Fibroblast of the aortic adventitia (primary cell): ENCODE data around the gene ECE2. TPM values are rescaled to one million over a fixed set of nuclear protein-coding genes. Genes with fewer than 3 reads are reported as not detected.

ENCODE experiments used
- DNase-seq: peaks from one replicate; pipeline ENCODE4 v3.0.0-alpha.2; 2010; ENCODE audit warnings: low read depth
- H3K4me3 ChIP-seq: 2 replicates; pipeline ENCODE4 v1.5.1; 2011; ENCODE audit warnings: low read depth, mild to moderate bottlenecking, control low read depth, low read length, moderate library complexity
- total RNA-seq: library from RNA; depleted of rRNA; stranded (reverse); fragments of >200 nt; gene quantifications from 2 replicates; pipeline ENCODE4 v1.2.3, GENCODE V29; 2012; ENCODE audit warnings: low replicate concordance
- TF ChIP-seq, protein P1 (sequence below): IDR thresholded peaks from 2 replicates; pipeline ENCODE4 v1.5.1; 2011; ENCODE audit warnings: mild to moderate bottlenecking, low read length, control low read depth, inconsistent platforms; ENCODE audit not compliant: insufficient read depth

The ECE2 gene
- total RNA-seq, 1 donor = not detected

DNA sequence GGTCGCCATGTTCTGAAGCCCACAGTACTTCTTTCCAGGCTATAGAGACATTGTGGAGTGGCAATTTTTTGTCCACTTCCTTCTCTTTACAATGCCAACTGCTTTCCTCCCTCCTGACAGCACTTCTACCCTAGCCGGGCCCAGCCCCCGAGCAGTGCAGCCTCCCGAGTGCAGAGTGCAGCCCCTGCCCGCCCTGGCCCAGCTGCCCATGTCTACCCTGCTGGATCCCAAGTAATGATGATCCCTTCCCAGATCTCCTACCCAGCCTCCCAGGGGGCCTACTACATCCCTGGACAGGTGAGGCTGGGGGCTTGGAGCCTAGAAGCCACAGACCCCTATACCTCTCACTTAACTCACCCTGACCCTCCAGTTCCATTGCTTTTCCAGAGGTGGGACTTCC lies 41.4 kb downstream of the ECE2 start:
- peak overlapping the region; percentile 89 for H3K4me3 ChIP-seq
- no peak for DNase-seq
- TF ChIP-seq, protein P1, sequence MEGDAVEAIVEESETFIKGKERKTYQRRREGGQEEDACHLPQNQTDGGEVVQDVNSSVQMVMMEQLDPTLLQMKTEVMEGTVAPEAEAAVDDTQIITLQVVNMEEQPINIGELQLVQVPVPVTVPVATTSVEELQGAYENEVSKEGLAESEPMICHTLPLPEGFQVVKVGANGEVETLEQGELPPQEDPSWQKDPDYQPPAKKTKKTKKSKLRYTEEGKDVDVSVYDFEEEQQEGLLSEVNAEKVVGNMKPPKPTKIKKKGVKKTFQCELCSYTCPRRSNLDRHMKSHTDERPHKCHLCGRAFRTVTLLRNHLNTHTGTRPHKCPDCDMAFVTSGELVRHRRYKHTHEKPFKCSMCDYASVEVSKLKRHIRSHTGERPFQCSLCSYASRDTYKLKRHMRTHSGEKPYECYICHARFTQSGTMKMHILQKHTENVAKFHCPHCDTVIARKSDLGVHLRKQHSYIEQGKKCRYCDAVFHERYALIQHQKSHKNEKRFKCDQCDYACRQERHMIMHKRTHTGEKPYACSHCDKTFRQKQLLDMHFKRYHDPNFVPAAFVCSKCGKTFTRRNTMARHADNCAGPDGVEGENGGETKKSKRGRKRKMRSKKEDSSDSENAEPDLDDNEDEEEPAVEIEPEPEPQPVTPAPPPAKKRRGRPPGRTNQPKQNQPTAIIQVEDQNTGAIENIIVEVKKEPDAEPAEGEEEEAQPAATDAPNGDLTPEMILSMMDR = no peak

DNA sequence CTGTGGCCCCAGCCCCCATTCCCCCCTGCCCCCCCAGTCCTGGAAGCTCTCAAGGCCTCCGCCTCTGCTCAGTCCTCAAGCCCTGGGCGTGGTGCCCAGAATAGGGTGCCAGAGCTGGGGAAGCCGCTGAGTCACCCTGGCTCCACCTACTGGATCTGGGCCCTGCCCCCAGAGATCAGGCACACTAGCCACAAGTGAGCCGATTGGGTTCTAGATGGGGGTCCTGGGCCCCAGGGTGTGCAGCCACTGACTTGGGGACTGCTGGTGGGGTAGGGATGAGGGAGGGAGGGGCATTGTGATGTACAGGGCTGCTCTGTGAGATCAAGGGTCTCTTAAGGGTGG lies 44.3 kb downstream of the ECE2 start:
- DNase-seq = peak; percentile 98
- TF ChIP-seq, protein P1 = no peak
- H3K4me3 ChIP-seq = peak overlapping the region; percentile 57

GRCh38 chr3:184321666-184322065 lies 45.8 kb downstream of the ECE2 start:
- TF ChIP-seq, protein P1 = no peak
- H3K4me3 ChIP-seq = no peak overlapping the region
- DNase-seq = no peak

DNA sequence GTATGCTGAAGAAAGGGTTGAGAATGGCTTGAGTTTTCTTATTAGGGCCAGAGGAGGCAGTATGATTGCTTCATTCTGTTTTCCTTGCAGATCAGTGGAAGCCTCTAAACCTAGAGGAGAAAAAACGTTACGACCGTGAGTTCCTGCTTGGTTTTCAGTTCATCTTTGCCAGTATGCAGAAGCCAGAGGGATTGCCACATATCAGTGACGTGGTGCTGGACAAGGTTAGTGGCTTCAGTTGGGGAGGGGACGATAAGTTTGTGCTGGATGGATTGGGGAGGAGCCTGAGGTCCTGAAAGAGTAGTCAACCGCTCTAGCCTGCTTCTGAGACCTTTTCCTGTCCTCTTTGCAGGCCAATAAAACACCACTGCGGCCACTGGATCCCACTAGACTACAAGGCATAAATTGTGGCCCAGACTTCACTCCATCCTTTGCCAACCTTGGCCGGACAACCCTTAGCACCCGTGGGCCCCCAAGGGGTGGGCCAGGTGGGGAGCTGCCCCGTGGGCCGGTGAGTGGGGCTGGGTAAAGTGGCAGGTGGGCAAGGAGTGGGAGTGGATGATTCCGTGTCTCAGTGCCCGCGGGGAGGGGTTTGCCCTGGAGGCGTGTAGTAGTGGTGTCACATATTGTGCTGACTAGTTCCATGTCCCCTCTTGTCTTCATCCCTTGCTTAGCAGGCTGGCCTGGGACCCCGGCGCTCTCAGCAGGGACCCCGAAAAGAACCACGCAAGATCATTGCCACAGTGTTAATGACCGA lies 47.1 kb downstream of the ECE2 start:
- peak; percentile 85 for DNase-seq
- H3K4me3 ChIP-seq = no peak overlapping the region
- TF ChIP-seq, protein P1 = no peak

DNA sequence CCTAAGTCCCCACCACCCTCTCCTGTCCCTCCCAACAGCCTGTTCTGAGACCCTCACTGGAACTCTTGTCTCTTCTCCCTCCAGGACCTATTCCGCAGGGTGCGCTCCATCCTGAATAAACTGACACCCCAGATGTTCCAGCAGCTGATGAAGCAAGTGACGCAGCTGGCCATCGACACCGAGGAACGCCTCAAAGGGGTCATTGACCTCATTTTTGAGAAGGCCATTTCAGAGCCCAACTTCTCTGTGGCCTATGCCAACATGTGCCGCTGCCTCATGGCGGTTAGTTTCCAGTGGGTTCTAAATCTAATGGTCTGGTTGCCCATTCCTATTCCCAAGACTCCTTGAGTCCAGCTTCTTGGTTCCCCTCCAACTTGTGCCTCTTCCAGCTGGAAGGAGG lies 47.9 kb downstream of the ECE2 start:
- H3K4me3 ChIP-seq = no peak overlapping the region
- TF ChIP-seq, protein P1 = no peak
- no peak for DNase-seq

DNA sequence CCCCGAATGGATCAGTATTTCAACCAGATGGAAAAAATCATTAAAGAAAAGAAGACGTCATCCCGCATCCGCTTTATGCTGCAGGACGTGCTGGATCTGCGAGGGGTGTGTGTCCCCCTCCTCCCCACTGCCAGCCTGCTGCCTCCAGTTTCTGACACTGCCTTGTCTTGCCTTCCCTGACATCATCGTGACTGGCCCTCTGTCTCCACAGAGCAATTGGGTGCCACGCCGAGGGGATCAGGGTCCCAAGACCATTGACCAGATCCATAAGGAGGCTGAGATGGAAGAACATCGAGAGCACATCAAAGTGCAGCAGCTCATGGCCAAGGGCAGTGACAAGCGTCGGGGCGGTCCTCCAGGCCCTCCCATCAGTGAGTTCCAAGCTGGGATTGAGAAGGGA lies 49.4 kb downstream of the ECE2 start:
- TF ChIP-seq, protein P1 = no peak
- no peak for DNase-seq
- no peak overlapping the region for H3K4me3 ChIP-seq

DNA sequence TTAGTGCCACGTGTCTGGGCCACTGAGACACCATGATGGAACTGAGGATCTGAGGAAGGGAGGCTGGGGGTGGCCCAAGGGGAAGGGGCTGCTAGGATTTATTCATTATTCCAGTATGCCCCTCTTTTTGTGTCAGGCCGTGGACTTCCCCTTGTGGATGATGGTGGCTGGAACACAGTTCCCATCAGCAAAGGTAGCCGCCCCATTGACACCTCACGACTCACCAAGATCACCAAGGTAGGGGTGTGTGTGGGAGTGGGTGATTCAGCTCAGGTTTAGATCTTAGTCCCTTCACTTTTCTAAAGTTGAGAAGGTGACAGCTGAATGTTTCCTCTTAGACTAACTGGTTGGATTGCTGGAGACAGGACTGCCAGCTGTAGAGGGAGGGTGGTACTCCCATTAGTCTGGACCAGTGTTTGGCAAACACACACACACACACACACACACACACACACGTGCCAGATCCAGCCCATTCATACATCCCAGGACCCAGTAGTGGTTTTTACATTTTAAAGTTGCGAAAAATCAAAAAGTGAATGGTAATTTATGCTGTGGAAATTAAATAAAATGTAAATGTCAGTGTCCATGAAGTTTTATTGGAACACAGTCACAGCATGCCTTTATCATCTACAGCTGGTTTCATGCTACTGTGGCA lies 50.0 kb downstream of the ECE2 start:
- no peak overlapping the region for H3K4me3 ChIP-seq
- DNase-seq = no peak

More for the DNA sequence above, 50.0 kb downstream of the ECE2 start:
- TF ChIP-seq, protein P1 = no peak
